Neural crest cell (in vitro differentiated cells): ENCODE measurements around the gene ZFYVE26. TPM values are rescaled to one million over a fixed set of nuclear protein-coding genes. Genes with fewer than 3 reads are reported as not detected.

ENCODE experiments used
- DNase-seq: peaks from one replicate; pipeline ENCODE4 v3.0.0; 2021; ENCODE audit warnings: low read depth, mixed read lengths, low spot score
- H3K27ac Mint-ChIP-seq: one replicate; pipeline ENCODE4 v1.8.0; 2021; ENCODE audit warnings: mild to moderate bottlenecking, mixed read lengths; ENCODE audit not compliant: unreplicated experiment
- H3K27me3 Mint-ChIP-seq: 2 replicates; pipeline ENCODE4 v1.8.0; 2021; ENCODE audit warnings: low read depth, mild to moderate bottlenecking, mixed read lengths
- H3K36me3 Mint-ChIP-seq: 2 replicates; pipeline ENCODE4 v1.8.0; 2021; ENCODE audit warnings: low read depth, mild to moderate bottlenecking, mixed read lengths
- H3K4me1 Mint-ChIP-seq: 2 replicates; pipeline ENCODE4 v1.8.0; 2021; ENCODE audit warnings: mixed read lengths
- H3K4me3 Mint-ChIP-seq: one replicate; pipeline ENCODE4 v1.8.0; 2021; ENCODE audit warnings: mild to moderate bottlenecking, mixed read lengths
- H3K9me3 Mint-ChIP-seq: 2 replicates; pipeline ENCODE4 v1.8.0; 2021; ENCODE audit warnings: mixed read lengths
- CTCF ChIP-seq: fragments of 200-600 bp; sonication (generic); conservative IDR thresholded peaks from 2 replicates; pipeline ENCODE4 v1.5.0; 2021; ENCODE audit warnings: antibody characterized with exemption, mild to moderate bottlenecking
- total RNA-seq: library from RNA; stranded (reverse); gene quantifications from 2 replicates; pipeline ENCODE4 v1.2.1, GENCODE V29; 2021

ZFYVE26 gene
- total RNA-seq, 1 donor from 2014 or later: 24.3 TPM

- DNase-seq: no peak
- Mint-ChIP-seq H3K4me1 (no peaks in the 10 kb centered on the region), H3K27me3 (no peaks in the 10 kb centered on the region), H3K27ac (no peak overlapping the region), H3K4me3 (no peak overlapping the region), H3K9me3 (no peaks in the 10 kb centered on the region), H3K36me3 (peaks cover 25% of the 10 kb centered on the region)
- no peak for TF ChIP-seq CTCF
Observed at GRCh38 chr14:67749341-67750084, 66.9 kb downstream of the ZFYVE26 start.

- DNase-seq: no peak
- Mint-ChIP-seq H3K27ac (no peak overlapping the region), H3K4me3 (no peak overlapping the region)
Observed at GRCh38 chr14:67748312-67748711, 68.1 kb downstream of the ZFYVE26 start.

GRCh38 chr14:67746927-67747326 is 69.5 kb downstream of the ZFYVE26 start:
- no peak for TF ChIP-seq CTCF
- H3K27me3 Mint-ChIP-seq: no peaks in the 10 kb centered on the region
- DNase-seq: no peak
- no peaks in the 10 kb centered on the region for H3K4me1 Mint-ChIP-seq
- no peaks in the 10 kb centered on the region for H3K9me3 Mint-ChIP-seq
- H3K27ac Mint-ChIP-seq: no peak overlapping the region
- peaks cover 19% of the 10 kb centered on the region for H3K36me3 Mint-ChIP-seq
- no peak overlapping the region for H3K4me3 Mint-ChIP-seq

More at GRCh38 chr14:67748312-67748711, 68.1 kb downstream of the ZFYVE26 start:
- Mint-ChIP-seq H3K36me3 (peaks cover 25% of the 10 kb centered on the region), H3K9me3 (no peaks in the 10 kb centered on the region), H3K4me1 (no peaks in the 10 kb centered on the region), H3K27me3 (no peaks in the 10 kb centered on the region)
- no peak for TF ChIP-seq CTCF

GRCh38 chr14:67744046-67744445 is 72.3 kb downstream of the ZFYVE26 start:
- Mint-ChIP-seq H3K27me3 (peaks cover 3% of the 10 kb centered on the region), H3K27ac (no peak overlapping the region), H3K9me3 (no peaks in the 10 kb centered on the region), H3K36me3 (peaks cover 15% of the 10 kb centered on the region), H3K4me3 (no peak overlapping the region), H3K4me1 (no peaks in the 10 kb centered on the region)
- TF ChIP-seq CTCF: no peak
- no peak for DNase-seq

- H3K27ac Mint-ChIP-seq: no peak overlapping the region
- no peaks in the 10 kb centered on the region for H3K36me3 Mint-ChIP-seq
- H3K4me3 Mint-ChIP-seq: no peak overlapping the region
- no peak for DNase-seq
- H3K4me1 Mint-ChIP-seq: no peaks in the 10 kb centered on the region
- H3K27me3 Mint-ChIP-seq: peaks cover 3% of the 10 kb centered on the region
- peaks cover 3% of the 10 kb centered on the region for H3K9me3 Mint-ChIP-seq
- TF ChIP-seq CTCF: no peak
Observed at GRCh38 chr14:67738740-67739504, 77.5 kb downstream of the ZFYVE26 start.
